C4-2B (cell line): ENCODE data around the gene FAM120B.

Experiments used
- CTCF ChIP-seq: fragments of 450-650 bp; conservative IDR thresholded peaks from 2 replicates; pipeline ENCODE4 v1.5.1; 2017; ENCODE audit warnings: mild to moderate bottlenecking
- ZFX ChIP-seq: fragments of 450-650 bp; IDR thresholded peaks from 2 replicates; pipeline ENCODE4 v1.6.1; 2017

DNA sequence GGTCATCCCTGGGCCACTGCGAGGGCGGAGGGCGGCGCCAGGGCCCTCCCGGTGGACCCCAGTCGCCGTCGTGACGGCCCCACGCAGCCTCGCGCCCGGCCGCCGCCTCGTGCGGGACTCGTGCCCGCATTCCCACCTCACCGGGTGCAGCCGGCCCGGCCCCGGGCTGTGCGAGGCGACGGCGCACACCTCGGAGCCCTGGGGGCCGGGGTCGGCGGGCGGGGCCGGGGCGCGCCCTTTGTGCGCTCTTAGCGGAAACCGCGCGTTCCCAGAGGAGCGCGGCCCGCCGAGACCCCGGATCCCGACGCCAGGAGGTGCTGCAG is 10.2 kb upstream of the FAM120B start:
- TF ChIP-seq CTCF (no peak), ZFX (no peak)
